Embryonic facial prominence (tissue), 1 donor: Measurements from ENCODE around the gene DNMBP.

Experiments used
- DNase-seq: peaks from one replicate; pipeline ENCODE4 v3.0.0-alpha.2; 2016; ENCODE audit errors: extremely low spot score

Gene DNMBP, protein sequence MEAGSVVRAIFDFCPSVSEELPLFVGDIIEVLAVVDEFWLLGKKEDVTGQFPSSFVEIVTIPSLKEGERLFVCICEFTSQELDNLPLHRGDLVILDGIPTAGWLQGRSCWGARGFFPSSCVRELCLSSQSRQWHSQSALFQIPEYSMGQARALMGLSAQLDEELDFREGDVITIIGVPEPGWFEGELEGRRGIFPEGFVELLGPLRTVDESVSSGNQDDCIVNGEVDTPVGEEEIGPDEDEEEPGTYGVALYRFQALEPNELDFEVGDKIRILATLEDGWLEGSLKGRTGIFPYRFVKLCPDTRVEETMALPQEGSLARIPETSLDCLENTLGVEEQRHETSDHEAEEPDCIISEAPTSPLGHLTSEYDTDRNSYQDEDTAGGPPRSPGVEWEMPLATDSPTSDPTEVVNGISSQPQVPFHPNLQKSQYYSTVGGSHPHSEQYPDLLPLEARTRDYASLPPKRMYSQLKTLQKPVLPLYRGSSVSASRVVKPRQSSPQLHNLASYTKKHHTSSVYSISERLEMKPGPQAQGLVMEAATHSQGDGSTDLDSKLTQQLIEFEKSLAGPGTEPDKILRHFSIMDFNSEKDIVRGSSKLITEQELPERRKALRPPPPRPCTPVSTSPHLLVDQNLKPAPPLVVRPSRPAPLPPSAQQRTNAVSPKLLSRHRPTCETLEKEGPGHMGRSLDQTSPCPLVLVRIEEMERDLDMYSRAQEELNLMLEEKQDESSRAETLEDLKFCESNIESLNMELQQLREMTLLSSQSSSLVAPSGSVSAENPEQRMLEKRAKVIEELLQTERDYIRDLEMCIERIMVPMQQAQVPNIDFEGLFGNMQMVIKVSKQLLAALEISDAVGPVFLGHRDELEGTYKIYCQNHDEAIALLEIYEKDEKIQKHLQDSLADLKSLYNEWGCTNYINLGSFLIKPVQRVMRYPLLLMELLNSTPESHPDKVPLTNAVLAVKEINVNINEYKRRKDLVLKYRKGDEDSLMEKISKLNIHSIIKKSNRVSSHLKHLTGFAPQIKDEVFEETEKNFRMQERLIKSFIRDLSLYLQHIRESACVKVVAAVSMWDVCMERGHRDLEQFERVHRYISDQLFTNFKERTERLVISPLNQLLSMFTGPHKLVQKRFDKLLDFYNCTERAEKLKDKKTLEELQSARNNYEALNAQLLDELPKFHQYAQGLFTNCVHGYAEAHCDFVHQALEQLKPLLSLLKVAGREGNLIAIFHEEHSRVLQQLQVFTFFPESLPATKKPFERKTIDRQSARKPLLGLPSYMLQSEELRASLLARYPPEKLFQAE (N-terminal part only)

DNA sequence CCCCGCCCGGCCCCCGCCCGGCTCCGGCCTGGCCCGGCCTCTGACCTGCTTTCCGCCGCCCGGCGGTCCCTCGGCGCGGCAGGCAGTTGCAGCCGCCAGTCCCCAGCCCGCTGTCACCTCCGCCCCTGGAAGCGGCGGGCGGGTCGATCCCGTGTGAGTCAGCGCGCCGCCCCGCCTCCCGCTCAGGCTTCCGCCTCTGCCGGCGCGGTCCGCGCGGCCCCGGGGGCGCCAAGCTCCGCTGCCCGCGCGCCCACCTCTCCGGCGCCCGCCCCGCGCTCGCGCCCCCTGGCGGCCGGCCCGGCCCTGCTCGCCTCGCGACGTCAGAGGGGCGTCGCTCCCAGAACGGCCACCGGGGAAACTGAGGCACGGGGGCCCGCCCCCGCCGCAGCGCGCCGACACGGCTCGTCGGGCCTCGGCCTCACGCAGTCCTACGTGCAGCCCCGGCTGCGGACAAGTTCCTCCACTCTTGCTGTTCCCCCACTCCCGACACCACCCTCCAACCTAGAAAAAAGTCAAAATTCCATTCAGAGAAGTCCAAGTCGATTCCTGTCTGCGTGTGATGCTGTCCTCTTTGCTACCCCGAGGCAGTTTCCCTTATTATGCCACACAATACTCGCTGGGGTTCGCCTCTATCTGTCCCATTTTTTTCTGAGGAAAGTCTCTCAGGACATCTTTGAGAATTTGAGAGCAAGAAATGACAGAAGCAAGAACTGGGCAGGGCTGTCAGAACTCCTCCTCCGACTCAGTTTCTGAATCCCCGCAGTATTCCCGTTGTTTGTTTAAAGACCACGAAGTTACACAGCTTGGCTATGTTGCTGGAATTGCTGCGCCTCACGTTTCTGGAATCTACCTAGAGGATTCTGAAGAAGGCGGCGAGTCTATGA is at the start of gene DNMBP:
Gene DNMBP, minus strand, starts transcription at position 155 of the 884 bp plus-strand sequence. CDS start 37,823 bp downstream, outside the sequence.
- DNase-seq = peak; percentile 70

DNA sequence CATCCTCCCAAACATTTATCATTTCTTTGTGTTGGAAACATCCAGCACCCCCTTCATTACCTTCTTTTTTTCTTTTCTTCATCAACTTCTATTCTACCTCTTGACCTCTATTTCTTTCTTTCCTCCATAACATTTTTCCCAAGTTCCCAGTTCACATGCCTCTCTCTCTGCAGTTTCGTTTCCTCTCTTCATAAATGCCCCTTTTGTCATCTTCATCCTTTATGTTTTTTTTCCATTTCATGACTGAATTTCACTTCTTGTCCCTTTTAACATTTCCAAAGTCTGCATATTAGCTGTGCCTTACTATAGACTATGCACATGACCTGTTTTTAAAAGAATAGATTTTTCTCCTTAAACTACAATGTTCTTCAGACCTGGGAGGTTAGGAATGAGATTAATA is 48.2 kb upstream of the DNMBP start:
- DNase-seq = no peak

DNA sequence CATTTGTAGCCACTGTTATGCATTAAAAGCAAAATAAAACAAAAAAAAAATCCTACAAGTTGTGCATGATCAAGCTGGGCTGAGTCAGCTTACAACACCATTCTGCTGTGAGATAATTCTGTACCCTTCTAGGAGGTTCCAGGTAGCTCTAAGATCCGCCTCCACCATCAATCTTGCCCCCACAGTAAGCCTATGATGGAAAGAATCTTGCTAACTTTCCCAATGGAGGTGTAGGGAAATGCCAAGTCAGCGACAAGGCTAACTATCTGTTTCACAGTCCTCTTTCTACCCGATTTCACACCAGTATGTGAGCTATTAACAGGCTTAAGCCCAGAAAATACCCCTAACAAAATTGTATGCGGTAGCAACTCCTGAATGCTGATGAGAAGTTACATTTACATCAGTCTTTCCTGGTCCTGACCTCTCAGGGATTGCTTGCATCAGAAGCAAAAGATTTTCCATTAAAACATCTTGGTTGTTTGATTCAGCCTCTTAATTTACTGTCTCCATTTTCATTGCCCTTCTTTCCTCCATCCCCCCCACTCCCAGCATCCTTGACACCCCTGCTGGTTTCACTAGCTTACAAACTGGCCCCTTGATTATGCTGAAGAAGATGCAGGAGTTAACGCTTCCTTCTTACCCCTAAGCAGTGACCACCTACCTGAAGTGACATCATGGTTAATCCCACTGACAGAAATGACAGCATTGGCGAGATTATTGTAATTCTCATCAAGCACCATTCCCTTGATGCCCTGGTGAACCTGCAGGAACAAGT is 44.1 kb upstream of the DNMBP start:
- no peak for DNase-seq

DNA sequence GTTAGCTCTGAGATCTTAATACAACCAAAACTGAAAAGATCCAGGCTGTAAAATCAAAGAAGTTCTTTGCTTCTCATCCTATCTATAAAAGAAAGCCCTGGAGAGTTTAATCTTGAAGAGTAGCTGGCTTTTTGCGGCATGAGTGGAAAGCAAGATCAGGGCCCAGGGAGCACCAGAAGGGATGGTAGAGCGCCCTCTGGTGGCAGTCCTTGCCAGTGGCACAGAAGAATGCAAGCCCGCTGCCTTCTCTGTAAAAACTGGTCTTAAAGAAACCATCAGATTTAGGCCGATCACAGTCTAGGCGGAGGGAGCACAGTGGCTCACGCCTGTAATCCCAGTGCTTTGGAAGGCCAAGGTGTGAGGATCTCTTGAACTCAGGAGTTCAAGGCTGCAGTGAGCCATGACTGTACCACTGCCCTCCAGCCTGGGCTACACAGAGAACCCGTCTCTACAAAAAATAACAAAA is 36.3 kb upstream of the DNMBP start:
- DNase-seq = peak; percentile 76

DNA sequence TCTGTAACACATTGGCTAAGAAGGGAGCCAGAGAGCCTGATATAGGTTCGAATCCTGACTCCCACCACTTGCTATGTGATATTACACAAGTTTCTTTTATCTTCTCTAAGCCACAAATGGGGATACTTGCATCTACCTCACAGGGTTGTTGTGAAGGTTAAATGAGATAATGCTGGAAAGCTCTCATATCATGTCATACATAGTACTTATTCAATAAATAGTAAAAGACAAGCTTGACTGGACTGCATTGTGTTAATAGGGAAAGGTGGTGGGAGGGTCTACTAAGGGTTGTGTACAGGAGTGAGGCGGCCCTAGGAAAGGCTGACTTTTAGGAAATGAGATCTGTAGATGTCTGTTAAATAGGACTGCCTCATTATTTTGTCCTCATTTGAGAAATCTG is 35.8 kb upstream of the DNMBP start:
- no peak for DNase-seq

DNA sequence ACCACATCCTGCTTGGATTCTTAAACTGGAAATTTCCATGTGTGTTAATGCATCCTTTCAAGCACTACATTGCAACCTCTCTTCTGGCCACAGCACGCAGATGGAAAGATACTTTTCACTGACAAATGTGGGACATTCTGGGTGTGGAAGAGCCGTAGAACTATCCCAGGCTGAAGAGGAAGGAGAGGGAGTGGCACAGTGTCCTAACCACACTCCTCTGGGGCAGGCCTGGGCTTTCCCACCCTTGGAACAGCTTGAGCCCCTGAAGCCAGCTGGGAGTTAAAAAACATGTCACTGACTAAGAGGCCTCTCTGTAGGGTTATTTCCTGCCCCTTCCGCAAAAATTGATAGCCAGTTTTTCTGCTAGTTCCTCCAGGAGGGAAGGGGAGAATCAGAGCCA is 34.0 kb upstream of the DNMBP start:
- DNase-seq = no peak

DNA sequence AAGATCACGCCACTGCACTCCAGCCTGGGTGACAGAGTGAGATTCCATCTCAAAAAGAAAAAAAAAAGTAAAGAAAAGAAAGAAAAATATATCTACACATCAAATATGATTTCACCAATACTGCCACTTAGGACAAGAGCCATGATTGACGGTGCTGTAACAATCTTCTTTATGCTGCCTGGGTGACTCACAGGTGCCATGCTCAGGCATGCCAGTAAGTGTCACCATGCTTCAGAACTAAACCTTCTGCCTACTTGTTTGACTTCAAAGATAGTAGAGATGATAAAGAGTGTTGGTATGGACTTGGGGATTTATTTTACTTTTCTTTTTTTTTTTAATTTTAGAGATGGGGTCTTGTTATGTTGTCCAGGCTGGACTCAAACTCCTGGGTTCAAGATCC is 33.6 kb upstream of the DNMBP start:
- DNase-seq = no peak

DNA sequence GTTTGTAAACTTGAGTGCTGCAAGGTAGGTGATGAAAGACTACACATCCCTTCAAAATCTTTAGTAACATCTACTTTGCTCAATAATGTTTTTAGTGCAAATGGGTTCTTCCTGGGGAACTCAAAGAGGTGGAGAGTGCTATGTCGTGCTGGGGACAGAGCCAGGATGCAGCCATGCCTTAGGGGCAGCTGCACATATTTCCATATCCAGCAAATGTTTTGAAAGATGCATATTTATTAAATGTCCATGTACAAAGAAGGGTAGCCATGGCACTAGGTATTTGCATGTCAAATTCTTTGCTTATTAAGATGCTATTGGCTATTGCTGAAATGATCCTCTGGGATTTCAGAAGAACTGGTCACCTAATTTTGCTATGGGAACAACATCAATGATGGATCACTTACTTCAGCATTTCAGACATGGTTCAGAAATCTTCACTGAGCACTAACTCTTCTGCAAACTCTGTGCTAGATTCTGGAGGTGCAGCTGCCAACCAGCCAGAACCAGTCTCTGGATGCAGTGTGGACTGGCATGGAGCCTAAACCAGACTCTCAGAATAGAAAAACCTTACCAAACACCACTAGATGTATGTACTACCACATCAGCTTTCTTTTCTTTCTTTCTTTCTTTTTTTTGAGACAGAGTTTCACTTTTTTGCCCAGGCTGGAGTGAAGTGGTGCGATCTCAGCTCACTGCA is 31.7 kb upstream of the DNMBP start:
- no peak for DNase-seq

DNA sequence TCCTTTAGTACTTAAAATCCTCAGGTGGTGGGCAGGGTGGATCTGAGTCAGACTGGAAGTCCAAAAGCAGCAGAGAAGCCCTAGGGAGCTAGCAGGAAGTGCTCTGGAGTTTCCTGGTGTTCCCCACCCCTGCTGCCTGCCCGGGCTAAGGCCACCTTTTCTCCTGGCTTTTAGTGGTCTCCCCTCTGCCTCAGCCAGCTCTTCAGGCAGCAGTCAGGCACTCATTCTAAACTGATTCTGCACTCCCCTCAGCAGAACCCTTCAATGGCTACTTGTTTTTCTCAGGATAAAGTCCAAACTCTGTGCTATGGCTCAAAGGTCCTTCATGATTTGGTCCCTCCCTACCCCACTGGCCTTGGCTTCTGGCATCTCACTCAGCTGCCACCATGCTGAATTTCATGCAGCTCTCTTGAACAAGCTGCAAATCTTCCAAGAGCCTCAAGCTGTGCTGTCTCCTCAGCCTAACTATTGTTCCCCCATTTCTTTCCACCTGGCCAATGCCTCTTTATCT is 28.9 kb upstream of the DNMBP start:
- DNase-seq = no peak

DNA sequence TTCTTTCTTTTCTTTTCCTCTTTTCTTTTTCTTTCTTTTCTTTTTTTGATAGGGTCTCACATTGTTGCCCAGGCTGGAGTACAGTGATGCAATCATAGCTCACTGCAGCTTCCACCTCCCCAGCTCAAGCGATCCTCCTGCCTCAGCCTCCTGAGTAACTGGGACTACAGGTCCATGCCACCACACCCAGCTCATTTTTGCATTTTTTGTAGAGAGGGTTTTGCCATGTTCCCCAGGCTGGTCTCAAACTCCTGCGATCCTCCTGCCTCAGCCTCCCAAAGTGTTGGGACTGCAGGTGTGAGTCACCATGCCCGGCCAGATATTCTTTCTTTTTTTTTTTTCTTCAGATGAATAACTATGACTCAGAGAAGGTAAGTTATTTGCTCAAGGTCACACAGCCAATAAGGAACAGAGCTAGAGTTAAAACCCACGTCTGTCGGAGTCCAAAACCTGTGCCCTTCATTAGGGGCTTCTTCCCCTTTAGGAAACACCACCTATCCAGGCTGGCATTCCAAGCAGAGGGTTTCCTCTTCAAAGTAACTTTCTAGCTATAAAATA is 28.1 kb upstream of the DNMBP start:
- DNase-seq = no peak

DNA sequence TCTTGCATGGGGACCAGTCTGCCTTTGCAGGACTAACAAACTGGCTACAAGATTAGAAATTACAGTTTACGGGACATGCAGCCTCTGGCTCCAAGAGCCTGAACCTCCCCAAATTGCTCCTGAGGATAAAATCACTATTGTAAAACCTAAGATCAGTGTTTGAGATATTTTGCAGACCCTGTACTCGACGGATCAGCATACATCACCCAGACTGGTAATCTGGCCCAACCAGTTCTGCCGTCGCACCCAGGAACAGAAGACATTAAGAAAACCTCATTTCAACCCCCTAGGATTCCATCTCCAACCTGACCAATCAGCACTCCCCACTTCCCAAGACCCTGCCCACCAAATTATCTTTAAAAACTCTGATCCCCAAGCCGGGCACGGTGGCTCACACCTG is 27.1 kb upstream of the DNMBP start:
- DNase-seq = no peak

DNA sequence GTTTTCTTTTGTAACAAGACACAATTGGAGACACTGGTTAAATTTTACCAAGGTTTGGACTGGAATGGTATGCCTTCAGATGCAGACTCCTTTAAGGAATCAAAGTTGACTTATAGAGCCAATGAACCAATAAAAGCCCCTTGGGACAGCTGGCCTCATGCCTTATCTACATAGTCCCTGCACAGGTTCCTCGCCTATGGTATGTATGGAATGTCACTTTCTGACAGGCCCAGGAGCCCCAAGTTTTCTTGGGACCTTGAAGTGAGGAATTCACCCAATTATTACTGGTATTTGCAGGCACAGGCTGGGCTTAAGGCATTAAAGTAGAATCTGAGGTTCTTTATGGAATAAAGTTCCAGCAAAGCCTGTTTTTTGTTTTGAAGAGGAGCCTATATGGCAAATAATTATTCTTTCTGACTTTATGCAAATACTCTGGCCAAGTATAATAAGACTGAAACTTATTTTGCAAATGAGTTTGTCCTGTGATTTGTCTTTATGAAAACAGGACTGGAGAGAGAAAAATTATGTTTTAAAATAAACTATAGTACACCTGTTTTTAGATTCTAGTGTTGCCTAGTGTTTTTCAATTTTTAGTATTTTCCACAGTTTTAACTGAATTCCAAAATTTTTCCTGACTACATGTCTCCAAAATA is 24.1 kb upstream of the DNMBP start:
- no peak for DNase-seq

DNA sequence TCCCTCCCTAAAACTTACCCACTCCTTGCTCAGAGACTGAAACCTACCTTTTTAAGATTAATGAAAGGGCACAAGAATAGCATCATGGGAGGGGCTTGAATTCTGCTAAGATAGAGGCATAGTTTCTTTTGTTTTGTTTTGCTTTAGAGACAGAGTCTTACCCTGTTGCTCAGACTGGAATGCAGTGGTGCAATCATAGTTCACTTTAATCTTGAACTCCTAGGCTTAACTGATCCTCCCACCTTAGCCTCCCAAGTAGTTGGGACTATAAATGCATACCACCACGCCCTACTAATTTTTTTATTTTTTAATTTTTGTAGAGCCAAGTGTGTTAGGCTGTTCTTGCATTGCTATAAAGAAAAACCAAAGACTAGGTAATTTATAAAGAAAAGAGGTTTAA is 17.7 kb upstream of the DNMBP start:
- no peak for DNase-seq

DNA sequence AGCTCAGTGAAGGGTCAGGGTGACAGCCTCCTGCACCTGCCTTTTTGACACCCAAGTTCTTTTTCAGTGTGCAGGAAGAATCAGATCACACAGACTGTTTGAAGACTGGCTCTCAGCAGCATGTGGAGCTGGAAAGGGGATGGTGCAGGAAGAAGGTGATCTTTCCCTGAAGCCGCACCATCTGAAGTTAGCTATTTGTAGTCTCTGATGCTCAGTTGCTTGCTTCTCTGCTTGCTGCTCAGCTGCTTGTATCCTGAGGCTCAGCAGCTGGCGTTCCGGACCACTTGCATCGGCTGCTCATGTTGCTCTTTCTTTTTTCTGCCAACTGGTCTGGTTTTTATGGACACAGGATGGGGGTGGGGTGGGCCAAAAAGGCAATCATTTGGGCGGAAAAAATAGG is 15.8 kb upstream of the DNMBP start:
- DNase-seq = no peak

DNA sequence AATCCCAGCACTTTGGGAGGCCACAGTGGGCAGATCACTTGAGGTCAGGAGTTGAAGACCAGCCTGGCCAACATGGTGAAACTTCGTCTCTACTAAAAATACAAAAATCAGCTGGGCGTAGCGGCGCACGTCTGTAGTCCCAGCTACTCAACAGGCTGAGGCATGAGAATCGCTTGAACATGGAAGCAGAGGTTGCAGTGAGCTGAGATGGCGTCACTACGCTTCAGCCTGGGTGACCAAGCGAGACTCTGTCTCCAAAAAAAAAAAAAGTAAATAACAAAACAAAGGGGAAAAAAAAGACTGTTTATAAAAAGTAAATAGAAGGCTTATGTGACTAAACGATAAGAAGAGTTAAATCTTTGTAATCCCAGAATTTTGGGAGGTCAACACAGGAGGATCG is 15.0 kb upstream of the DNMBP start:
- no peak for DNase-seq

DNA sequence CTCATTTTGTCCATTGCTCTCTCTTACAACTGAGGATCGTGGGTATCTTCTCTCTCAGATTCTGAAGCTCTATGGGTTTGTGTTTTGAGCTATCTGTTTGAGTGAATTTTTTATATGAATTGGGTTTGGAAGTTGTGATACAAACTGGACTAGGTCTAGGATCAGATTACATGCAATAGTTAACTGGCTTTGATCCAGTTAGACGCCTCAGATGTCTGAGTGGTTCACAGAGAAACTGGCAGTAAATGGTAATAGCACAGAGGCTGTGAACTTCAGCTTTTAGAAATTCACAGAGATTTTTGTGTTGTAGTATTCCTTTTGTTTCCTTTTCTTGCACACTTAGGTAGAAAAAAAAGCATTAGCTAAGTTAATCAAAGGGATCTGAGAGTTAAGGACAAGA is 12.7 kb upstream of the DNMBP start:
- no peak for DNase-seq

DNA sequence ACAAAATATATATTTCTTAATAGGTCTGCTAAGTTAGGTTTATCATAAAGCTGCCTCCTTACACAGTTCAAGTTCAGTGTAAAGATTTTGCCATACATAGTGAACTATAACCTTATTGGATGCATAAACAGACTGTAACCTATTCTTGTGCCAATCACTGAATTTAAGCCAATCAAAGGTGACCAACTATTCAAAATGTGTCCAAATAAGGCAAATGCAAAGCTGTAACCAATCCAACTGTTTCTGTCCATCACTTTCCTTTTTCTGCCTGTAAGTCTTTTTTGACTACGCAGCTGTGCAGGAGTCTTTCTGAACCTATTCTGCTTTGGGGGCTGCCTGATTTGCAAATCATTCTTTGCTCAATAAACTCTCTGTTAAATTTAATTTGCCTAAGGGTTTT is 11.6 kb upstream of the DNMBP start:
- no peak for DNase-seq

DNA sequence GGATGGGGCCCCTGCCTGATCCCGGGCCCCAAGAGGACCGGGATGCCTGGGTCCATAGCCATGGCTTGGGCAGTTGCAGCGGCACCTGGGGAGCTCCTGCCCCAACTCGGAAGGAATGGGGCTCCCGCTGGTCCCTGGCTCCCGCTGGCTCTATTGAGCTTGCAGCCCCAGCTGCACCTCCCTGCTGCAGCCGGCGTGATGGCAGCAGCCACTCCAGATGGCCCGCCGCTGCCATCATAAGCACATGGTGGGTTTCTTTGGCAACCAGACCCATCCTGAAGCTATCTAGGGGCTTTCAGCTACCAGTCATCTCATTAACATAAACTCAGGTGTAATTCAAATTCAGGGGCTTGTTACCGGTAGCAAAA is 11.1 kb upstream of the DNMBP start:
- no peak for DNase-seq
